ENCODE data around the gene DIP2C.

The DIP2C gene

GRCh38 chr10:550665-551372 is 138.6 kb downstream of the DIP2C start:
- Mint-ChIP-seq H3K27ac (no peak overlapping the region), H3K27me3 (peaks cover 14% of the 10 kb centered on the region), H3K4me1 (ENCODE audit: low read depth) (no peaks in the 10 kb centered on the region), H3K9me3 (ENCODE audit: low read depth) (no peaks in the 10 kb centered on the region), H3K36me3 (no peaks in the 10 kb centered on the region), H3K4me3 (no peak overlapping the region)

- Mint-ChIP-seq H3K36me3 (no peaks in the 10 kb centered on the region), H3K9me3 (ENCODE audit: low read depth) (no peaks in the 10 kb centered on the region), H3K4me1 (ENCODE audit: low read depth) (no peaks in the 10 kb centered on the region), H3K4me3 (no peak overlapping the region), H3K27me3 (peaks cover 12% of the 10 kb centered on the region), H3K27ac (no peak overlapping the region)
These were observed 140.1 kb downstream of the DIP2C start for GRCh38 chr10:549391-549790.

- H3K27ac Mint-ChIP-seq, result no peak overlapping the region
- peaks cover 12% of the 10 kb centered on the region for H3K27me3 Mint-ChIP-seq
- H3K36me3 Mint-ChIP-seq, result no peaks in the 10 kb centered on the region
- no peaks in the 10 kb centered on the region for H3K4me1 Mint-ChIP-seq (ENCODE audit: low read depth)
- no peaks in the 10 kb centered on the region for H3K9me3 Mint-ChIP-seq (ENCODE audit: low read depth)
- no peak overlapping the region for H3K4me3 Mint-ChIP-seq
These were observed 141.1 kb downstream of the DIP2C start for GRCh38 chr10:548238-548901.

- Mint-ChIP-seq H3K27me3 (peaks cover 16% of the 10 kb centered on the region), H3K9me3 (ENCODE audit: low read depth) (no peaks in the 10 kb centered on the region), H3K36me3 (no peaks in the 10 kb centered on the region), H3K4me3 (no peak overlapping the region), H3K4me1 (ENCODE audit: low read depth) (no peaks in the 10 kb centered on the region), H3K27ac (no peak overlapping the region)
These were observed 141.8 kb downstream of the DIP2C start for GRCh38 chr10:547591-548081.

- H3K27ac Mint-ChIP-seq, result no peak overlapping the region
- no peaks in the 10 kb centered on the region for H3K9me3 Mint-ChIP-seq (ENCODE audit: low read depth)
These were observed 142.4 kb downstream of the DIP2C start for GRCh38 chr10:546971-547590.

GRCh38 chr10:546451-546850 is 143.0 kb downstream of the DIP2C start:
- H3K36me3 Mint-ChIP-seq, result no peaks in the 10 kb centered on the region
- H3K27ac Mint-ChIP-seq, result no peak overlapping the region
- H3K9me3 Mint-ChIP-seq (ENCODE audit: low read depth), result no peaks in the 10 kb centered on the region
- H3K4me3 Mint-ChIP-seq, result no peak overlapping the region
- H3K27me3 Mint-ChIP-seq, result peaks cover 23% of the 10 kb centered on the region
- peaks cover 4% of the 10 kb centered on the region for H3K4me1 Mint-ChIP-seq (ENCODE audit: low read depth)

More at GRCh38 chr10:546971-547590, 142.4 kb downstream of the DIP2C start:
- H3K27me3 Mint-ChIP-seq, result peaks cover 18% of the 10 kb centered on the region
- peaks cover under 1% of the 10 kb centered on the region for H3K4me1 Mint-ChIP-seq (ENCODE audit: low read depth)
- no peak overlapping the region for H3K4me3 Mint-ChIP-seq
- no peaks in the 10 kb centered on the region for H3K36me3 Mint-ChIP-seq

GRCh38 chr10:543862-544822 is 145.3 kb downstream of the DIP2C start:
- H3K27me3 Mint-ChIP-seq, result peaks cover 27% of the 10 kb centered on the region
- peaks cover 15% of the 10 kb centered on the region for H3K4me1 Mint-ChIP-seq (ENCODE audit: low read depth)
- no peak overlapping the region for H3K4me3 Mint-ChIP-seq
- H3K9me3 Mint-ChIP-seq (ENCODE audit: low read depth), result no peaks in the 10 kb centered on the region
- no peaks in the 10 kb centered on the region for H3K36me3 Mint-ChIP-seq
- no peak overlapping the region for H3K27ac Mint-ChIP-seq

GRCh38 chr10:543131-543530 is 146.3 kb downstream of the DIP2C start:
- Mint-ChIP-seq H3K4me3 (no peak overlapping the region), H3K9me3 (ENCODE audit: low read depth) (no peaks in the 10 kb centered on the region), H3K36me3 (no peaks in the 10 kb centered on the region), H3K27ac (no peak overlapping the region), H3K4me1 (ENCODE audit: low read depth) (peaks cover 15% of the 10 kb centered on the region), H3K27me3 (peaks cover 30% of the 10 kb centered on the region)

GRCh38 chr10:541750-542371 is 147.6 kb downstream of the DIP2C start:
- Mint-ChIP-seq H3K9me3 (ENCODE audit: low read depth) (no peaks in the 10 kb centered on the region), H3K27me3 (peaks cover 28% of the 10 kb centered on the region), H3K4me3 (no peak overlapping the region), H3K27ac (no peak overlapping the region), H3K36me3 (no peaks in the 10 kb centered on the region), H3K4me1 (ENCODE audit: low read depth) (peaks cover 15% of the 10 kb centered on the region)

GRCh38 chr10:541041-541440 is 148.4 kb downstream of the DIP2C start:
- Mint-ChIP-seq H3K9me3 (ENCODE audit: low read depth) (no peaks in the 10 kb centered on the region), H3K27ac (no peak overlapping the region), H3K4me3 (no peak overlapping the region), H3K27me3 (peaks cover 26% of the 10 kb centered on the region), H3K36me3 (no peaks in the 10 kb centered on the region), H3K4me1 (ENCODE audit: low read depth) (peaks cover 15% of the 10 kb centered on the region)

- Mint-ChIP-seq H3K9me3 (ENCODE audit: low read depth) (no peaks in the 10 kb centered on the region), H3K27me3 (peaks cover 26% of the 10 kb centered on the region), H3K27ac (no peak overlapping the region), H3K4me3 (no peak overlapping the region), H3K4me1 (ENCODE audit: low read depth) (peaks cover 15% of the 10 kb centered on the region), H3K36me3 (no peaks in the 10 kb centered on the region)
These were observed 150.6 kb downstream of the DIP2C start for GRCh38 chr10:538895-539294.

GRCh38 chr10:536935-537334 is 152.5 kb downstream of the DIP2C start:
- no peaks in the 10 kb centered on the region for H3K9me3 Mint-ChIP-seq (ENCODE audit: low read depth)
- H3K27ac Mint-ChIP-seq, result no peak overlapping the region
- peaks cover 14% of the 10 kb centered on the region for H3K4me1 Mint-ChIP-seq (ENCODE audit: low read depth)
- no peak overlapping the region for H3K4me3 Mint-ChIP-seq
- no peaks in the 10 kb centered on the region for H3K36me3 Mint-ChIP-seq
- H3K27me3 Mint-ChIP-seq, result peaks cover 18% of the 10 kb centered on the region

GRCh38 chr10:536371-536925 is 153.0 kb downstream of the DIP2C start:
- H3K9me3 Mint-ChIP-seq (ENCODE audit: low read depth), result no peaks in the 10 kb centered on the region
- H3K36me3 Mint-ChIP-seq, result no peaks in the 10 kb centered on the region
- H3K27me3 Mint-ChIP-seq, result peaks cover 13% of the 10 kb centered on the region
- peaks cover 11% of the 10 kb centered on the region for H3K4me1 Mint-ChIP-seq (ENCODE audit: low read depth)
- no peak overlapping the region for H3K4me3 Mint-ChIP-seq
- no peak overlapping the region for H3K27ac Mint-ChIP-seq

- Mint-ChIP-seq H3K36me3 (no peaks in the 10 kb centered on the region), H3K4me1 (ENCODE audit: low read depth) (peaks cover 10% of the 10 kb centered on the region), H3K27me3 (peaks cover 12% of the 10 kb centered on the region), H3K27ac (no peak overlapping the region), H3K9me3 (ENCODE audit: low read depth) (no peaks in the 10 kb centered on the region), H3K4me3 (no peak overlapping the region)
These were observed 153.5 kb downstream of the DIP2C start for GRCh38 chr10:535952-536351.
